ENCODE measurements around the gene SAMD9. TPM values are rescaled to one million over a fixed set of nuclear protein-coding genes. Genes with fewer than 3 reads are reported as not detected.

The SAMD9 gene
- polyA plus RNA-seq, 2 of the 4 experiments (the other 2 are of a cell fraction) = 4.7 to 5.6 TPM

DNA sequence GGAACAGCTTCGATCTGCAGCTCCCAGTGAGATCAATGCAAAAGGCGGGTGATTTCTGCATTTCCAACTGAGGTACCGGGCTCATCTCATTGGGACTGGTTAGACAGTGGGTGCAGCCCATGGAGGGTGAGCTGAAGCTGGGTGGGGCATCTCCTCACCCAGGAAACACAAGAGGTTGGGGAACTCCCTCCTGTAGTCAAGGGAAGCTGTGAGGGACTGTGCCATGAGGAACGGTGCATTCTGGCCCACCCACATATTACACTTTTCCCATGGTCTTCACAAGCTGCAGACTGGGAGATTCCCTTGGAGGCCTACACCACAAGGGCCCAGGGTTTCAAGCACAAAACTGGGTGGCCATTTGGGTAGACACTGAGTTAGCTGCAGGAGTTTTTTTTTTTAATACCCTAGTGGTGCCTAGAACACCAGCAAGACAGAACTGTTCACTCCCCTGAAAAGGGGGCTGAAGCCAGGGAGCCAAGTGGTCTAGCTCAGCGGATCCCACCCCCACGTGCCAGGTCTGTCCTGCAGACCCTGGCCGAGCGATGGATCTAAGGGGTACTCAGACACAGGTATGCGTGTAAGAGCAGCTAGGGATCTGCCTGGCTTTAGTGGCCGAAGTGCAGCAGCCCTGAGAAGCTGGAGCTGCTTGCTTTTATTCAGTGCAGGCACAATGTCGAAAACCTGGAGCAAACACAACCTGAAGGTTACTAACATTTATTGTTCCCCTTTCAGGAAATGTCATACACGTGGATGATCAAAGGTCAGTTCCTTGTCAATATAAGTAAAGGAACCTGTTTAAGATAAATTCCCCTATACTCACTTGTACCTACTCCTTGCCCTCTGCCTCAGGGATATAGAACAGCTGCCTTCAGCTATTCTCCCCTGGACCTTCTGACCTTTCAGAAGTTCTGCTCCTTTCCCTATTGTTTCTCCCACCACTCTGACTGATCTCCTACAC lies 3.1 kb upstream of the SAMD9 start:
- Histone ChIP-seq H3K9me3 (no peaks in the 10 kb centered on the region), H3K27ac (no peak overlapping the region), H3K4me2 (no peak overlapping the region), H3K4me1 (peaks cover 26% of the 10 kb centered on the region), H3K4me3 (no peak overlapping the region)
- DNase-seq (ENCODE audit: low read depth in 1 of 2, low spot score in 1 of 2) (no peak), FAIRE-seq (no peak), ATAC-seq (no peak)
- WGBS (ENCODE audit: missing lambda C conversion rate) = 71% methylated on average over 12 of the region's 12 CpGs
- TF ChIP-seq RNF2 (IDR thresholded peaks at IDR 0.05; ENCODE audit: borderline replicate concordance, low read depth) (no peak), GATA3 (IDR thresholded peaks at IDR 0.05; ENCODE audit: borderline replicate concordance) (no peak), JUN (IDR thresholded peaks at IDR 0.05) (no peak), ZSCAN20 (CRISPR knock-in tag; IDR thresholded peaks at IDR 0.05) (no peak), ZNF302 (CRISPR knock-in tag; IDR thresholded peaks at IDR 0.05) (no peak), HOXB5 (CRISPR knock-in tag; IDR thresholded peaks at IDR 0.05) (no peak), ELK1 (IDR thresholded peaks at IDR 0.05; ENCODE audit: low read depth, low read length) (no peak), CEBPB (IDR thresholded peaks at IDR 0.05) (no peak), FOSB (CRISPR knock-in tag; IDR thresholded peaks at IDR 0.05) (no peak), KDM5A (IDR thresholded peaks at IDR 0.05) (no peak), USF2 (IDR thresholded peaks at IDR 0.05) (no peak), HOXA7 (CRISPR knock-in tag; IDR thresholded peaks at IDR 0.05) (no peak), BHLHE40 (IDR thresholded peaks at IDR 0.05; ENCODE audit: low read depth, low read length) (no peak), FOSL2 (IDR thresholded peaks at IDR 0.05) (no peak), FOSL2 (CRISPR knock-in tag; IDR thresholded peaks at IDR 0.05) (no peak)
- TF ChIP-seq, protein P1, sequence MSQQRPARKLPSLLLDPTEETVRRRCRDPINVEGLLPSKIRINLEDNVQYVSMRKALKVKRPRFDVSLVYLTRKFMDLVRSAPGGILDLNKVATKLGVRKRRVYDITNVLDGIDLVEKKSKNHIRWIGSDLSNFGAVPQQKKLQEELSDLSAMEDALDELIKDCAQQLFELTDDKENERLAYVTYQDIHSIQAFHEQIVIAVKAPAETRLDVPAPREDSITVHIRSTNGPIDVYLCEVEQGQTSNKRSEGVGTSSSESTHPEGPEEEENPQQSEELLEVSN (IDR thresholded peaks at IDR 0.05; ENCODE audit: borderline replicate concordance, low read depth) = no peak
- TF ChIP-seq, protein P2, sequence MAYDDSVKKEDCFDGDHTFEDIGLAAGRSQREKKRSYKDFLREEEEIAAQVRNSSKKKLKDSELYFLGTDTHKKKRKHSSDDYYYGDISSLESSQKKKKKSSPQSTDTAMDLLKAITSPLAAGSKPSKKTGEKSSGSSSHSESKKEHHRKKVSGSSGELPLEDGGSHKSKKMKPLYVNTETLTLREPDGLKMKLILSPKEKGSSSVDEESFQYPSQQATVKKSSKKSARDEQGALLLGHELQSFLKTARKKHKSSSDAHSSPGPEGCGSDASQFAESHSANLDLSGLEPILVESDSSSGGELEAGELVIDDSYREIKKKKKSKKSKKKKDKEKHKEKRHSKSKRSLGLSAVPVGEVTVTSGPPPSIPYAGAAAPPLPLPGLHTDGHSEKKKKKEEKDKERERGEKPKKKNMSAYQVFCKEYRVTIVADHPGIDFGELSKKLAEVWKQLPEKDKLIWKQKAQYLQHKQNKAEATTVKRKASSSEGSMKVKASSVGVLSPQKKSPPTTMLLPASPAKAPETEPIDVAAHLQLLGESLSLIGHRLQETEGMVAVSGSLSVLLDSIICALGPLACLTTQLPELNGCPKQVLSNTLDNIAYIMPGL (CRISPR knock-in tag; IDR thresholded peaks at IDR 0.05; ENCODE audit: borderline replicate concordance) = no peak
- TF ChIP-seq, protein P3, sequence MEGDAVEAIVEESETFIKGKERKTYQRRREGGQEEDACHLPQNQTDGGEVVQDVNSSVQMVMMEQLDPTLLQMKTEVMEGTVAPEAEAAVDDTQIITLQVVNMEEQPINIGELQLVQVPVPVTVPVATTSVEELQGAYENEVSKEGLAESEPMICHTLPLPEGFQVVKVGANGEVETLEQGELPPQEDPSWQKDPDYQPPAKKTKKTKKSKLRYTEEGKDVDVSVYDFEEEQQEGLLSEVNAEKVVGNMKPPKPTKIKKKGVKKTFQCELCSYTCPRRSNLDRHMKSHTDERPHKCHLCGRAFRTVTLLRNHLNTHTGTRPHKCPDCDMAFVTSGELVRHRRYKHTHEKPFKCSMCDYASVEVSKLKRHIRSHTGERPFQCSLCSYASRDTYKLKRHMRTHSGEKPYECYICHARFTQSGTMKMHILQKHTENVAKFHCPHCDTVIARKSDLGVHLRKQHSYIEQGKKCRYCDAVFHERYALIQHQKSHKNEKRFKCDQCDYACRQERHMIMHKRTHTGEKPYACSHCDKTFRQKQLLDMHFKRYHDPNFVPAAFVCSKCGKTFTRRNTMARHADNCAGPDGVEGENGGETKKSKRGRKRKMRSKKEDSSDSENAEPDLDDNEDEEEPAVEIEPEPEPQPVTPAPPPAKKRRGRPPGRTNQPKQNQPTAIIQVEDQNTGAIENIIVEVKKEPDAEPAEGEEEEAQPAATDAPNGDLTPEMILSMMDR (IDR thresholded peaks at IDR 0.05) = no peak
- TF ChIP-seq, protein P4, sequence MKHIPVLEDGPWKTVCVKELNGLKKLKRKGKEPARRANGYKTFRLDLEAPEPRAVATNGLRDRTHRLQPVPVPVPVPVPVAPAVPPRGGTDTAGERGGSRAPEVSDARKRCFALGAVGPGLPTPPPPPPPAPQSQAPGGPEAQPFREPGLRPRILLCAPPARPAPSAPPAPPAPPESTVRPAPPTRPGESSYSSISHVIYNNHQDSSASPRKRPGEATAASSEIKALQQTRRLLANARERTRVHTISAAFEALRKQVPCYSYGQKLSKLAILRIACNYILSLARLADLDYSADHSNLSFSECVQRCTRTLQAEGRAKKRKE (CRISPR knock-in tag; IDR thresholded peaks at IDR 0.05; ENCODE audit: low read depth) = no peak
- POLR2A ChIA-PET = no interaction called here
- CTCF ChIA-PET = interaction anchor here (1.1 kb wide), 1 partner anchor 107 kb away, joined by 4 read pairs; no protein-coding TSS in a partner anchor

Data from A549 (cell line).